DND-41 (cell line): ENCODE data around the gene CAPN3.

Experiments used
- CTCF ChIP-seq: IDR thresholded peaks from 2 replicates; pipeline ENCODE4 v1.5.1; 2012; ENCODE audit warnings: borderline replicate concordance, low read length, moderate library complexity, mild to moderate bottlenecking; ENCODE audit not compliant: poor library complexity, severe bottlenecking; ENCODE audit errors: extremely low read depth
- EZH2 ChIP-seq: IDR thresholded peaks from 3 replicates; pipeline ENCODE4 v1.6.1; 2012; ENCODE audit warnings: borderline replicate concordance, low read depth, mild to moderate bottlenecking, moderate library complexity, low read length, inconsistent platforms; ENCODE audit not compliant: severe bottlenecking

- TF ChIP-seq CTCF (no peak), EZH2 (no peak)
Observed at GRCh38 chr15:42359985-42360384, 684 bp downstream of the CAPN3 start.
